Liver (tissue), 3 donors: ENCODE results near the gene CENPV.

Experiments
- CTCF ChIP-seq: fragments of 150-350 bp; IDR thresholded peaks from 2 replicates; pipeline ENCODE4 v1.5.1; 2017; ENCODE audit warnings: improper control_type of control experiment, low read depth, low read length; ENCODE audit not compliant: missing input control
- FOXA1 ChIP-seq: IDR thresholded peaks from 2 replicates; pipeline ENCODE4 v1.6.1; 2016; ENCODE audit warnings: antibody characterized with exemption
- JUND ChIP-seq, 2 donors: IDR thresholded peaks; 2 replicates each; pipeline ENCODE4 v1.6.1; 2016; ENCODE audit warnings: antibody characterized with exemption in 2 of 2
- NR2F2 ChIP-seq: IDR thresholded peaks from 2 replicates; pipeline ENCODE4 v1.6.1; 2016; ENCODE audit warnings: antibody characterized with exemption
- ZBTB33 ChIP-seq: IDR thresholded peaks from 2 replicates; pipeline ENCODE4 v1.6.1; 2016; ENCODE audit warnings: antibody characterized with exemption
- TF ChIP-seq, protein P1 (sequence below): IDR thresholded peaks from 2 replicates; pipeline ENCODE4 v1.6.1; 2016; ENCODE audit warnings: antibody characterized with exemption
- TF ChIP-seq, protein P2 (sequence below): IDR thresholded peaks from 2 replicates; pipeline ENCODE4 v1.6.1; 2016; ENCODE audit warnings: antibody characterized with exemption
- donor health status: healthy.
- donor health status: healthy.

DNA sequence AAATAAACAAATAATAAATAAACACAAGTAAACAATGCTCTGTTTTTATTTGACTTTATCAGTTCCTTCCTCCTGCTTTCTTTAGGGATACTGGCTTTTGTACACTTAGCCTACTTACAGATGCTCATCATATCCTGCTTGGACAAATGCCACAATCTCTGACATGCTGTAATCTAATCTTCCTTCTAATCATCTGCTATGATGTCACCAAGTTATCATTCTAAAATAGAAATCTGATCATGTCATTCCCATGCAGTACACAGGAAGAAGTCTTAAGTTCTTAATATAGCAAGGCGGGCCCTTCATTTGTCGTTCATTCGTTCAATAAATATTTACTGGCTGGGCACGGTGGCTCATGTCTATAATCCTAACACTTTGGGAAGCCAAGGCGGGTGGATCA, 18.5 kb upstream of the CENPV start:
- TF ChIP-seq JUND (IDR thresholded peaks at IDR 0.05) (no peak), CTCF (no peak), FOXA1 (no peak), ZBTB33 (no peak), NR2F2 (no peak)
- TF ChIP-seq, protein P1, sequence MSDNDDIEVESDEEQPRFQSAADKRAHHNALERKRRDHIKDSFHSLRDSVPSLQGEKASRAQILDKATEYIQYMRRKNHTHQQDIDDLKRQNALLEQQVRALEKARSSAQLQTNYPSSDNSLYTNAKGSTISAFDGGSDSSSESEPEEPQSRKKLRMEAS, result no peak
- TF ChIP-seq, protein P2, sequence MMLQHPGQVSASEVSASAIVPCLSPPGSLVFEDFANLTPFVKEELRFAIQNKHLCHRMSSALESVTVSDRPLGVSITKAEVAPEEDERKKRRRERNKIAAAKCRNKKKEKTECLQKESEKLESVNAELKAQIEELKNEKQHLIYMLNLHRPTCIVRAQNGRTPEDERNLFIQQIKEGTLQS, result no peak
